ENCODE data around the gene CYP27A1.

The CYP27A1 gene

DNA sequence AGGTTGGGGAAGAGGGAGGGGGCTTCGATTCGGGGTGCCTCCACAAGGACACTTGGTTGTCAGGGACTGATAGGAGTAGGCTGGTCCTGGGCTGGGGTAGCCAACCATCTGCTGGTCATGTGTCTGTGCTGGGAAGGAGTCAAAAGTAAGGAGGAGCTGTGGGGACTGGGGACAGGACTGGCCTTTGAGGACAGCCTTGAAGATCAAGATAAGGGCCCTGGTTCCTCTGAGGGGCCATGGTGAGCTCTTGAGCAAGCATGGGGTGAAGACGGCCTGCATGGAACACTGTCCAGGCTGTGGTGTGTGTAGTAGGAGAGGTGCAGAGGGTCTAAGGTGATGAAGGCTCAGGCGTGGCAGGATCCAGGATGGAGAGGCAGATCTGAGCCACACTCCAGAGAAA lies 1.7 kb downstream of the CYP27A1 start:
- TF ChIP-seq, protein P1, sequence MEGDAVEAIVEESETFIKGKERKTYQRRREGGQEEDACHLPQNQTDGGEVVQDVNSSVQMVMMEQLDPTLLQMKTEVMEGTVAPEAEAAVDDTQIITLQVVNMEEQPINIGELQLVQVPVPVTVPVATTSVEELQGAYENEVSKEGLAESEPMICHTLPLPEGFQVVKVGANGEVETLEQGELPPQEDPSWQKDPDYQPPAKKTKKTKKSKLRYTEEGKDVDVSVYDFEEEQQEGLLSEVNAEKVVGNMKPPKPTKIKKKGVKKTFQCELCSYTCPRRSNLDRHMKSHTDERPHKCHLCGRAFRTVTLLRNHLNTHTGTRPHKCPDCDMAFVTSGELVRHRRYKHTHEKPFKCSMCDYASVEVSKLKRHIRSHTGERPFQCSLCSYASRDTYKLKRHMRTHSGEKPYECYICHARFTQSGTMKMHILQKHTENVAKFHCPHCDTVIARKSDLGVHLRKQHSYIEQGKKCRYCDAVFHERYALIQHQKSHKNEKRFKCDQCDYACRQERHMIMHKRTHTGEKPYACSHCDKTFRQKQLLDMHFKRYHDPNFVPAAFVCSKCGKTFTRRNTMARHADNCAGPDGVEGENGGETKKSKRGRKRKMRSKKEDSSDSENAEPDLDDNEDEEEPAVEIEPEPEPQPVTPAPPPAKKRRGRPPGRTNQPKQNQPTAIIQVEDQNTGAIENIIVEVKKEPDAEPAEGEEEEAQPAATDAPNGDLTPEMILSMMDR (IDR thresholded peaks at IDR 0.05; ENCODE audit: extremely low read depth, insufficient read depth, missing control alignments), result no peak
- in situ Hi-C loops (cut with MboI; ENCODE audit: low pct_unique_long_range_greater_than_20kb, low sequenced_read_pairs, unreplicated experiment), result no loop called here
- no peak for DNase-seq (ENCODE audit: low spot score)

DNA sequence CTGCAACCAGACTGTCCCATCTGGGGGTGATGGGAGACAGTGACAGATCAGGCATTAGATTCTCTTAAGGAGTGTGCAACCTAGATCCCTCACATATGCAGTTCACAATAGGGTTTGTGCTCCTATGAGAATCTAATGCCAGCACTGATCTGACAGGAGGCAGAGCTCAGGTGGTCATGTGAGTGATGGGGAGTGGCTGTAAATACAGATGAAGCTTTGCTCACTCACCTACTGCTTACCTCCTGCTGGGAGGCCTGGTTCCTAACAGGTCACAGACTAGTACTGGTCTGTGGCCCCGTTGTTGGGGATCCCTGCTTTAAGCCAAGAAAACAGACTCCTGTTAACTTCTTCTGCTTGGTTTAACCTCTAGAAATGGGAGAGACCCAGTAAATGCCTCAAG lies 3.2 kb downstream of the CYP27A1 start:
- DNase-seq (ENCODE audit: low spot score), result no peak
- in situ Hi-C loops (cut with MboI; ENCODE audit: low pct_unique_long_range_greater_than_20kb, low sequenced_read_pairs, unreplicated experiment), result no loop called here
- TF ChIP-seq, protein P1 (IDR thresholded peaks at IDR 0.05; ENCODE audit: extremely low read depth, insufficient read depth, missing control alignments), result no peak

DNA sequence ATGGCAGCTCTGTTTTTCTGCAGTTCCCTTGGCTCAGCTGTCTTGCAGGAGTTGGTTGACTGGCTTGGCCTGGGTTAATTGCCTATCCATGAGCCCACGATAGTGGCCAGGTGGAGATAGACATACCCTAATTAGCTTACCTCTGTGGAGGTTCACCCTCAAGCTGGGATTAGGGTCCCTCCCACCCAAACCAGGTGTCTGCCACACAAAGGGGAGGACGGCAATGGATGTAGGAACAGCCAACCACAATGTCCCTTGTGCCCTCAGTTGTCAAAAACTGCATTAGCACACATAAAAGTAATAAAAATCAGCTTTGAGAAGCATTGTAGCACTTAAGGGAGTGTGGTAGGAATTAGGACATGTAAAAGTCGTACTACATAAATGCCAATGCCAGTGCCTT lies 4.2 kb downstream of the CYP27A1 start:
- DNase-seq (ENCODE audit: low spot score), result no peak
- TF ChIP-seq, protein P1 (IDR thresholded peaks at IDR 0.05; ENCODE audit: extremely low read depth, insufficient read depth, missing control alignments), result no peak
- in situ Hi-C loops (cut with MboI; ENCODE audit: low pct_unique_long_range_greater_than_20kb, low sequenced_read_pairs, unreplicated experiment), result no loop called here

DNA sequence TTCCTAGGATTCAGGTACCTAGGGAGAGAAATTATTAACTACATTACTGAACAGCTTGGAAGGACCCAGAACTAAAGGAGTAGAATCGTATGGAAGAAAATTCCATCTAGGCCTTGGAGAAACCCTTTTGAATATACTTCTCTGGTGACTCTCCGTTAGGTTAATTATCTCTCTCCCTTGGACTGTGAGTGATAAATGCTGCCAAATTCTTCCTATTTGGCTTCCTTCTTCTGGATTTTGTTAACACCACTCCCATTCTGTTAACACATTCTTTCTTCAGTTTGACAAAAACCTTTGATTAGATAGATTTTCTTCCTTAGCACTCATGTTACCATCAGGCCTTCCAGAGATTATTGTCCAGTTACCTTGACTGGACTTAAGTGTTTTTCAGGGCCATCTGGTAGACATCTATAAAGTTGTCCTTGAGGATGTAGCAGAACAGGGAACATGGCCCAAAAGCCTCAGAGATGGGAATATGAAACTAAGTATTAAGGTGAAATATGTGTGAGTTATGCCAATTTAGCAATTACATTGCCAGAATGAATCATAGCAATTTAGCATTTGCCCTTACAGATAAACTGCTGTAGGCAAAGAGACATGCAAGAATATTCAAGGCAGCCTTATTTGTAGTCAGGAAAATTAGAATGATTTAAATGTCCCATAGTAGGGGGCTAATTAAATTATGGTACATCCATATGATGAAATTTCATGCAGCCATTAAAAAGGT lies 6.7 kb downstream of the CYP27A1 start:
- DNase-seq (ENCODE audit: low spot score), result no peak
- in situ Hi-C loops (cut with MboI; ENCODE audit: low pct_unique_long_range_greater_than_20kb, low sequenced_read_pairs, unreplicated experiment), result no loop called here
- TF ChIP-seq, protein P1 (IDR thresholded peaks at IDR 0.05; ENCODE audit: extremely low read depth, insufficient read depth, missing control alignments), result no peak

DNA sequence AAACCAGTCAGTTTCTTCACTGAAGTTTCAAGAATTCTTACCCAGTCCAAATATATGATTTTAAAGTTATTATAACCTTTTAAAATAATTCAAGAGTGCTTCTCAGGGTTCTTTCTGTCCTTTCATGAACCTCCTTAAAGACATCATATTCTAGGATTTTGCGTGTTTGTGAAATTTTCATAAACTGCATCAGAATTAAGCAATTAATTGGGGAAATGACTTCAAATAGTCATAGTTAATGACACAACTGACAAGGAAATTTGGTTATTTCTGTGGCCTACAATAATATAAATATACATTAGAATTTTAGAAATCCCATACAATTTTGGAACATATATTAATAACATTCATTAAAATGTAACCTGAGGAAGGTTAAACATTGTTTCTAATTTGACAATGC lies 10.5 kb downstream of the CYP27A1 start:
- TF ChIP-seq, protein P1 (IDR thresholded peaks at IDR 0.05; ENCODE audit: extremely low read depth, insufficient read depth, missing control alignments), result no peak
- in situ Hi-C loops (cut with MboI; ENCODE audit: low pct_unique_long_range_greater_than_20kb, low sequenced_read_pairs, unreplicated experiment), result no loop called here
- DNase-seq (ENCODE audit: low spot score), result no peak

DNA sequence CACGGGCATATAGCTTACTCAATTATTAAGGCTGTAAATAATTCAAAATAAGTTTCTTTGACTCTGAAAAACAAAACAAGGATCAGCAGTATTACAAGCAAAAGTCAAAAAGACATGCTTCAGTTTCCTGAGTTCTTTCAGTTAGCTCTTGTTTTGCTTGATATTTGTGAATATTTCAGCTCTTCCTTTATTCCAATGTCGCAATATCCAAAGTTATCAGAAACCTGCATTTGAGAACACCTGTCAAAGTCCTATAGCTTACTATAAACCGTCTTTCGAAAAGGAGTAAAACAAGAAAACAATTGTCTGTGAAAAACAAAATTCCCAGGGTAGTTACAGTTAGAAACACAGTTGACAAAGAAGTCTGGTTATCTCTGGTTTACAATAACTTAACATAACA lies 14.7 kb downstream of the CYP27A1 start:
- TF ChIP-seq, protein P1 (IDR thresholded peaks at IDR 0.05; ENCODE audit: extremely low read depth, insufficient read depth, missing control alignments), result no peak
- in situ Hi-C loops (cut with MboI; ENCODE audit: low pct_unique_long_range_greater_than_20kb, low sequenced_read_pairs, unreplicated experiment), result no loop called here
- no peak for DNase-seq (ENCODE audit: low spot score)
